SHP77 treated with DMSO at 0.1 percent for 48 hours (cell line): ENCODE results near the gene CDC45.
A peak's percentile ranks its signal among the peaks of the same experiment; 100 is the strongest.
"Not testable (repeated sequence)": the region's sequence is repeated elsewhere in the genome, so short reads cannot be mapped to it uniquely, and the experiment has no call there.

ENCODE experiments used
- DNase-seq: peaks from one replicate; lab custom pipeline; 2025; lab: John Stamatoyannopoulos, UW

CDC45 gene, protein sequence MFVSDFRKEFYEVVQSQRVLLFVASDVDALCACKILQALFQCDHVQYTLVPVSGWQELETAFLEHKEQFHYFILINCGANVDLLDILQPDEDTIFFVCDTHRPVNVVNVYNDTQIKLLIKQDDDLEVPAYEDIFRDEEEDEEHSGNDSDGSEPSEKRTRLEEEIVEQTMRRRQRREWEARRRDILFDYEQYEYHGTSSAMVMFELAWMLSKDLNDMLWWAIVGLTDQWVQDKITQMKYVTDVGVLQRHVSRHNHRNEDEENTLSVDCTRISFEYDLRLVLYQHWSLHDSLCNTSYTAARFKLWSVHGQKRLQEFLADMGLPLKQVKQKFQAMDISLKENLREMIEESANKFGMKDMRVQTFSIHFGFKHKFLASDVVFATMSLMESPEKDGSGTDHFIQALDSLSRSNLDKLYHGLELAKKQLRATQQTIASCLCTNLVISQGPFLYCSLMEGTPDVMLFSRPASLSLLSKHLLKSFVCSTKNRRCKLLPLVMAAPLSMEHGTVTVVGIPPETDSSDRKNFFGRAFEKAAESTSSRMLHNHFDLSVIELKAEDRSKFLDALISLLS

DNA sequence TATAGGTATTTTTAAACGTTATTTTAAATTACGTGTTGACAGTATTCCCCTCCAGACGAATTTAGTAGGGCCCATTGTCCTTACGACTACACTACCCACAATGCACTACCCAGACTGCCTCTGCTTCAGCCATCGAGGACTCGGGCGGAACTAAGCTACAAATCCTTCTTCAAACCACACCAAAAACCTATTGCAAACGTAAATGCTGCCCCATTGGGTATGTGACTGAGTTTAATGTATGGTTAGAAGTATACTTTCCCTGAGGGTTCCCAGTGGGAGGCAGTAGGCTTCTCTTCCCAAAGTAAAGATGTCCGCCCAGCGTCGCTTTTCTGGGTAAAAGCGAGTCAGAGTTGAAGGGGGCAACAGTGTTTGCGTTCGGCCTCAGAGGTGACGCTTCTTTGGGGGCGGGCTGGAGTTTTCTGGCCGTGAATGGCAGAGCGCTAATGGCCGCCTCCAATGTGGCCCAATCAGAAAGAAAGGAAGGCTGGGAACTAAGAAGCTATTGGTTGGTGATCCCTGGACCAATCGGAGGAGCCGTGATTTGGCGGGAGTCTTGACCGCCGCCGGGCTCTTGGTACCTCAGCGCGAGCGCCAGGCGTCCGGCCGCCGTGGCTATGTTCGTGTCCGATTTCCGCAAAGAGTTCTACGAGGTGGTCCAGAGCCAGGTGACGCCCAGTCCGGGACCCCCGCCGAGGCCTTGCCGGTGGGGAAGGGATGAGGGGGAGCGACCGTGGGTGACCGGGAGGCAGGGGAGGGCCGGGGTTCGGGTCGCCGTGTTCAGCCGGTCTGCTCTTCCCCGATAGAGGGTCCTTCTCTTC lies at the start of gene CDC45:
TSS of gene CDC45 (plus strand) at position 566 of the 818 bp plus-strand sequence. CDS start at position 615, 49 bp downstream.
- DNase-seq = peak; percentile 98

DNA sequence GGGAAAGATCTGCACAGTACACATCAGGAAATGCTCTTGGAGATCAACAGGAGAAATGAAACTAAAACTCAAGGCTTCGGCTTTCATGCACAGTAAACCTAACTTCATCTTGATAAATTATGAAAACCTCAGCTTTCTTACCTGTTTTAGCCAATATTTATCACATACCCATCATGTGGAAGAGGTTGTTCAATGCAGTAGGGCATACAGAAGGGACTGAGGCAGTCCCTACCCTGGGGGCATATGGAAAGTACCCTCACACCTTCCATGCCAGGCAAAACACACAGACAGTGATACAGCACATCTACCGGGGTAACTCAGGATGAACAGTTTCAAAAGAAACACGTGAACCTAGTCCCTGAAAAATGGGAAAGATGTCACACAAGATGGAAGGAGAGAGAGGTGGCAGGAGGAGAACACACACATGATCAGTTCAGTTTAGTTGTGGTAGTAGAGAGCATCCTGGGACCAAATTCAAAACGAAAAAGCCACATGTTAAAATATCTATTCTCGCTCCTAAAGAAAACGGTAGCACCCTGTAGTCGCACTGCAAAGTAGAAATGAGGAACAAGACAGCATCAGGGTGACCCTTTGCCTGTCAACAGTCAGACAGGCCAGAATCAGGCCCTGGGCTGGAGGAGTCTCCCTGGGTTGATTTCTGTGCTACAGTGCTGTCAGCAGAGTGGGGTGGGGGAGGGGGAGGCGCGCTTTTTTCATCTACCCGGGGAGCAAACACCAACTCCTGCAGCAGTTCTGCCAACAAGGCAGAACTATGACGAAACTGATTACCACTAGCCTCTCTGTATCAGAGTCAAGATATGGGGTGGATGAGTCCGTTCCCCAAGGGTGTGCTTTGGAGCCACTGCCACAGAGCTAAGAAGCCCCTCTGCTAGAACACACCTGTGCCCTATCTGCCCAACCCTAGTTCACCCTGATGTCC lies 49.5 kb upstream of the CDC45 start:
- no peak for DNase-seq

DNA sequence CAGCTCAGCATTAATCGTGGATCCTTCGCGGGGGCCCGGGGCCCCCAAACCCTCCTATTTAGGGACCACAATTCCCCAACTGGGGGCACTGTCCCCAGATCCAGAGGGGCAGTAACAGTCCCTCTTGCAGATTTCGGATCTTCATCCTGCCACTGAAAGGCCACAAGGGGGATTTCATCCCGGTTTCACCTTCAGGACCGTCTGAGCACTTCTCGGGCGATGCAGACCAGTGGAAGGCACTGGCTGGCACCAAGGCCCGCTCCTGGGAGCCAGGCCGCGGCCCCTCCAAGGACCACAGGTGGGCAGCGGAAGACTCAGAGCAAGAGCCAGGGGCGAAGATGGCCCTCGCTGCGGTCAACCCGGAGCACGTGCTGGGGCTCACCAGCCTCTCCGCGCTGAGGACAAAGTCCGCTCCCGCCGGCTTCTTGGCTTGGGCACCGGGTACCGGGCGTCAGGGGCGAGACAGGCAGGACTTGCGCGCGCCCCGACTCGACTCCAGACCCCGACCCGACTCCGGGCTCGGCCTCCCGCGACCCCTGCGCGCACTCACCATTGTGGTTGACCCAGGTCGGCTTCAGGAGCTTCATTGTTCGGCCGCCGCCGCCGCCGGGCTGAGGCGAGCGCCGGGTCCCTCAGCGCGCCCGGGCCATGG lies 48.7 kb upstream of the CDC45 start:
- DNase-seq = no peak

DNA sequence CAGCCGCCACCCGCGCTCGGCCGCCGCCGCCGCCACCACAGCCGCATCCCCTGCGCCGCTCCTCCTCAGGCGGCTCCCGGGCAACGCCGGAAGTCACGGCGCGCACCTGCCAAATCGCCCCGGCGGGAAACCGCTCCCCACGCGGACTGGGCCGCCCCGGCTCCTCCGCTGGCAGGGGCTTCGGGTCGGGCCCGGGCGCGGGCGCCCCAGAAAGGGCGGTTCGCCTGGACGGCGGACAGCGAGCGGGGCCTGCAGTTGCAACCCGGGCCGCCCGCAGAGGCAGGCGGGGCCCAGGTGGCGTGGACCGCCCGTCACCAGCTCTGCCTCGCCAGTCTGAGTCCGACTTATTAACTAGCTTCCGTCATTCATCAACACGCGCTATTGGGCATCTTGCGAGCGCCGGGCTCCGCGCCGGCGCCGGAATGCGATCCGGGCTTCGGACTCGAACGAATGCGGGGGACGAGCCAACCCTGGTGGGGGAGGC lies 48.0 kb upstream of the CDC45 start, which contains the start of gene HIRA:
TSS of gene HIRA (minus strand) at position 85 of the 484 bp plus-strand sequence. CDS start 257 bp downstream, outside the sequence.
- DNase-seq = peak; percentile 13

DNA sequence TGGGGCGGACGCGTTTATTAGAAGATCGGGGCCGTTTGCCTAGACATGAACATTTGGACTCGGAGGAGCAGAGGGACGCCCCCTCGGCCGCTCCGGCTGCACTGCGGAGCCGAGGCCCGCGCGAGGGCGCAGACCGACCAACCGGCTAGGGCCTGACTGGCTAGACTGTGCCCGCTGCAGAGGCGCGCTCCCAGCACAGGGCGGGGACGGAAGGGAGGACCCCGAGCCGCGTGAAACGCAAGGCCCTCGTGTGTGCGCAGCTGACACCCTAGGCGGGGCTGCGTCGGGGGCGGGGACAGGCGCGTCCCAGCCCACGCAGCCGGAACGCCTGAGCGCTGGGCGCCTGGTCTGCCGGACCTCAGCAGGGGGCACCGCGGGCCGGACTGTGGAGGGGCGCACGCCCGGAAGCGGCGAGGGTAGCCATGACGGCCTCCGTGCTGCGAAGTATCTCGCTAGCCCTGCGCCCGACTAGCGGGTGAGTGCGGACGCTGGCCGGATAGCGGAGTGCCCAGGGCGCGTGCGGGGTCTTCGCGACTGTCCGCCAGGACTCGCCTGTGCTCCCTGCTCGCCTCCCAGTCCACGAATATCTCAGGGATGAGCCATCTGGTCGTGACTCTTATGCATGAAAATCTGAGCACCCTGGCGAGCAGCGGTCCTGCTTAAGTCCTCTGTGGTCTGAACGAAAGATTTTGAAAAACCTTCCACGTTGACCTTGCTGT lies 47.4 kb upstream of the CDC45 start, which contains the start of gene MRPL40:
TSS of gene MRPL40 (plus strand) at position 413 of the 719 bp plus-strand sequence. CDS start at position 423, 10 bp downstream.
- peak; percentile 82 for DNase-seq

DNA sequence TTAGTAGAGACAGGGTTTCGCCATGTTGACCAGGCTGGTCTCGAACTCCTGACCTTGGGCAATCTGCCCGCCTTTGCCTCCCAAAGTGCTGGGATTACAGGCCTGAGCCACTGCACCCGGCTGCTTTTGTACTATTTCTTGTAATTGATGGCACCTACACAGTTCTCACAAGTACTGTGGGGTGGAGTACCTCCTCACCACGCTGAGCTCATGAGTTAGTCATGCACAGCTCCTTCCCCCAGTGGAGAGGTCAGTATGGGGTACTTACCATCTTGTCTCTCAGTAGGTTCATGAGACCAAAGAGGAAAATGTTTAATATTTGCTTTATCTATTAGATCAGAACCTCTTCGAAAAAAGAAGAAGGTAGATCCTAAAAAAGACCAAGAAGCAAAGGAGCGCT lies 45.3 kb upstream of the CDC45 start:
- no peak for DNase-seq

DNA sequence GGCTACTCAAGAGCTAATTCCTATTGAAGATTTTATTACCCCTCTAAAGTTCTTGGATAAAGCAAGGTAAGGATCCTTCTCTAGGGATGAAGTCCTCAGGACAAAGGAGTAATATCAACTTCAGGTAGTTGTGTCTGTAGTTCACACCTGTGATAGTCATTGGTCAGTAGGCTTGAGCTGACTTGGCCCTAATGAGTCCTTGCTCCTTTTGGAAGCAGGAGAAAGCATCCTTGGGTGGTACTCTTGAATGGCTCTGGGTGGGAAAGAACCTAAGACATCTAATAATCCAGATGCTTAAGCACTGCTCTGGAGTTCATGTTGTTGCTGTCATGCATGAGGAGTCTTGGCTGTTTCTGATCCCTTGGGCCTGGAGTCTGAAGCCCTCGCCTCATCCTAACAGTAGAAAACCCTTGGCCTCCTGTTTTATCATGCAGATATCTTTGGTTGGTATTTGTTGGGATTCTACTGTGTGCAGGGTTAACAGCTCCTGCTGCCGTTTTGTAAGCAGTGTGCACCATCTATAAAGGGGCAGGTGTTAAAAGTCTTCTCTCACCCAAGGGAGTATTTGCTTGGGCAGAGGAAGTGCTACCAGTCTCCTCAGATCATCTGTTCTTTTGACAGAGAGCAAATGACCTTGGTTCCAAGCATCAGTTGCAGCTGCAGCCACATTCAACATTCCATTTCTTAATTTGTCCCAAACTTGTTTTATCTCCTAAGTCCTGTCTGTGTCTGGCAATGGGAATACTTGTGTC lies 44.7 kb upstream of the CDC45 start:
- no peak for DNase-seq

DNA sequence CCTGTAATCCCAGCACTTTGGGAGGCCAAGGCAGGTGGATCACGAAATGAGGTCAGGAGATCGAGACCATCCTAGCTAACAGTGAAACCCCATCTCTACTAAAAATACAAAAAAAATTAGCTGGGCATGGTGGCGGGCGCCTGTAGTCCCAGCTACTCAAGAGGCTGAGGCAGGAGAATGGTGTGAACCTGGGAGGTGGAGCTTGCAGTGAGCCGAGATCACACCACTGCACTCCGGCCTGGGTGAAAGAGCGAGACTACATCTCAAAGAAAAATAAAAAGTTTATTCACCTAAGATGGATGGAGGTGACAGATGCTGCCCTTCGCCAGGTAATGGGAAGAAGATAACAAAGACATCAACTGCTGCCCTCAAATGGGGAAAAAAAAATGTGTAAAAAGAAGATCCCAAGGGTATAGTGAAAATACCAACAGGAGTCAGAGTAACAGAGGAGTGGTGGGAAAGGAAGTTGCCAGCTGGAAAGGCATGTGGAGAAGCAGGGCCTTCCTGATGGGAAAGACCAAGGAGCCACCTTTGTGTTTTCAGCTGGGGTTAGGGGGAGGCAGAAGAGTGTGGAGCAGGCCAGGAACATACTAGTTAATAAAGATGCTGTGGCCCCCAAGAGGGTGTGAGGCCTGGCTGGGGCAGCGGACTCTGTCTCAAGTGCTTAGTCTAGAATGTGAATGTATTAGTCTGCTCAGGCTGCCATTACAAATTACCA lies 43.1 kb upstream of the CDC45 start:
- not testable (repeated sequence) for DNase-seq

DNA sequence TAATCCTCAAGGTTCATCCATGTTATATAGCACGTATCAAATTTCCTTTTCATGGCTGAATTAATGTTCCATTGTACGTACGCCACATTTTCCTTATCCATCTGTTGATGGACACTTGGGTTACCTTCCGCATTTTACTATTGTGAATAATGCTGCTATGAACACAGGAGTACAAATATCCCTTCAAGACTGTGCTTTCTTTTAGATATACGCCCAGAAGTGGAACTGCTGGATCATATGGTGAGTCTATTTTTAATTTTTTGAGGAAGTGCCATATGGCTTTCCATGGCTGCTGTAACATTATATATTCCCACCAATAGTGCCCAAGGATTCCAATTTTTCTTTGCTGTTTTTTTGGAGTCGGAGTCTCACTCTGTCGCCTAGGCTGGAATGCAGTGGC lies 41.4 kb upstream of the CDC45 start:
- no peak for DNase-seq

DNA sequence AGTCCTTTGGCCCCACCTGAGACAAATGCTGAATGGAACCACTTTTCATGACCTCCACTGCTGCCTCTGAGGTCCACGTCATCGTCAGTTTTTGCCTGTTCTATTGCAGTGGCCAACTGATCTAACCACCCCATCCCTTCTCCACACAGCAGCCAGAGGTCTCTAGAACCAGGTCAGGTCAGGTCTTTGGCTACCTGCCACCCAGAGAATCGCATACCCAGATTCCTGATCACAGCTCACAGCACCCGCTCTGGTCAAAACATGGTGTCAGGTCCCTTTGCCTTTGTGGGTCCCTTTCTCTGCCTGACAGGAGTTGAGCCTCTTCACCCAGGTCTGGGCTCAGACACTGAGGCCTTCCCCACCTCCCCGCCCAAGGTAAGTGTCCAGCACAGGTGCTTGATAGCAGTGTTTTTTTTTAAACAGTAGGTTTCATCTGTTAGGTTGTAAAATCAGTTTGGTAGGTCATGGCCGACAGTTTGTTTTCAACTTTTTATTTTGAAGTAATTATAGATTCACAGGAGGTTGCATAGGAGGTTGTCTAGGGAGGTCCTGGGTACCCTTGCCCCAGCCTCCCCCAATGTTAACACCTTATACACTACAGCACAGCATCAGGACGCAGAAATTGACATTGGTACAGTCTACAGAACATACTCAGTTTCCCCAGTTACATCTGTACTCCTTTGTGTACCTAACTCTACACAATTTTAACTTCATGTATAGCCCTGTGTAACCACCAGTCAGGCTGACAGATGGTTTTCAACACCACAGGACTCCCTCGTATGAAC lies 39.1 kb upstream of the CDC45 start:
- DNase-seq = no peak

DNA sequence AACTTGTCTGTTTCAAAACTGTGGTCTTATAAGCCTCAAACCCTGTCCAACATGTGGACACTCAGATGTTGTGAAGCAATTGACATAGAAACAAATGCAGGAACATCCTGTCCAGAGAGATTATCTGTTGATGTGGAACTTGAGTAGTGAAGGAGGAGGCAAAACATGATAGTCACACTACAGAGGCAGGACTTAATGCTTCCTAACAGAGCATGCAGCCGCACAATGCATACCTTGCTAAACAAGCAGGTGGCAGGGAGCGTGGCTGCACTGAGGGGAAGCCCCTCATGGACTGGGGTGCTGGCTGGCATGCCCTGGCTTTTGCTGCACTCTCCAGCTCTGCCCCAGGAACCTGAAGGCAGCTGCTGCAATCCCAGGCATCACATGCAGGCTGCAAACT lies 37.6 kb upstream of the CDC45 start:
- DNase-seq = no peak

DNA sequence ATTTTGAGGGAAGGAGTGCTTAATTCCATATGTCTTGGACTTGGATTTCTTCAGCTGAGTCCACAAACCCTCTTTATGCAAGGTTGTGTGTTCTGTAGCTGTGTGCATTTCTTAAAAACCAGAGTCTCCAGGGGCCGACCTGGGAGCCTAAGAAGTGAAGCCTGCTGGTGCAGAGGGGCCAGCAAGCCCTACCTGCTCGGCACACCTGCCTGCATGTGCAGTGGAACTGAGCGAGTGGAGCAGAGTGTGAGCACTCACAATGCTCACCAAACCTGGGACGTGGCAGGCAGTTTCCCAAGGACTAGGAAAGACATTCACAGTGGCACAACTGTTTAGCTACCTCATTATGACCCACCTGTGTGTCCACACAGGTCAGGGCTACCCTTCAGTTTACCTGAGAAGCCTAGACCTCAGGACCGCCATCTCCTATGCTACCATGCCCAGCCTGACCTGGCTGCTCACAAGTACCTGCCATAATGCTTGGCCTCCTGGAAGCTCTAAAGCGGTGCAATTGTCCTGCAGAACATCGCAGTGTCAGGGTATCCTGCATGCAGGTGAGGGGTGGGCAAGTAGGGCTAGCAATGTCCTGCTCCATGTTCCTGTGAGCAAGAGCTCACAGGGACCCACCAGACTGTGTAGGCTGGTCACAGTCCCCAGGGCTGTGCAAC lies 36.0 kb upstream of the CDC45 start:
- DNase-seq = no peak

DNA sequence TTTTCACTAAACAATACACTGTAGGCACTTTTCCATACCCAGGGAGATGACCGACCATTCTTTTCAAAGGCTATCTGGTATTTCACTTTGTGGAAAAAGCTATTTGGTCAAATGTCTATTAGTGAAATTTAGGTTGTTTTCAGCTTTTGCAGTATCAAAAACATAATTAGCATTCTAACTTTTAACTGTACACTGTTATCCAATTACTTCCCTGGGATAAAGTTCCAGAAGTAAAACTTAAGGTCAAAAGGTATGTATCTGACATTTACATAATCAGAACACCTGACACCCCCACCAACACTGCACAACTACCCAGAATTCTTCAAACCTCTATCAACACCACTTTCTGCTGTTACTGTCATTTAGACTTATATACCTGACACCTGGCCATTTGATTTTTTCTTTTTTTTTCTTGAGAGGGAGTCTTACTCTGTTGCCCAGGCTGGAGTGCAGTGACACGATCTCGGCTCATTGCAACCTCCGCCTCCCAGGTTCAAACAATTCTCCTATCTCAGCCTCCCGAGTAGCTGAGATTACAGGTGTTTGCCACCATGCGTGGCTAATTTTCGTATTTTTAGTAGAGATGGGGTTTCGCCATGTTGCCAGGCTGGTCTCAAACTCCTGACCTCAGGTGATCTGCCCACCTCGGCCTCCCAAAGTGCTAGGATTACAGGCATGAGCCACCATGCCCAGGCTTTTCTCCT lies 34.3 kb upstream of the CDC45 start:
- not testable (repeated sequence) for DNase-seq

DNA sequence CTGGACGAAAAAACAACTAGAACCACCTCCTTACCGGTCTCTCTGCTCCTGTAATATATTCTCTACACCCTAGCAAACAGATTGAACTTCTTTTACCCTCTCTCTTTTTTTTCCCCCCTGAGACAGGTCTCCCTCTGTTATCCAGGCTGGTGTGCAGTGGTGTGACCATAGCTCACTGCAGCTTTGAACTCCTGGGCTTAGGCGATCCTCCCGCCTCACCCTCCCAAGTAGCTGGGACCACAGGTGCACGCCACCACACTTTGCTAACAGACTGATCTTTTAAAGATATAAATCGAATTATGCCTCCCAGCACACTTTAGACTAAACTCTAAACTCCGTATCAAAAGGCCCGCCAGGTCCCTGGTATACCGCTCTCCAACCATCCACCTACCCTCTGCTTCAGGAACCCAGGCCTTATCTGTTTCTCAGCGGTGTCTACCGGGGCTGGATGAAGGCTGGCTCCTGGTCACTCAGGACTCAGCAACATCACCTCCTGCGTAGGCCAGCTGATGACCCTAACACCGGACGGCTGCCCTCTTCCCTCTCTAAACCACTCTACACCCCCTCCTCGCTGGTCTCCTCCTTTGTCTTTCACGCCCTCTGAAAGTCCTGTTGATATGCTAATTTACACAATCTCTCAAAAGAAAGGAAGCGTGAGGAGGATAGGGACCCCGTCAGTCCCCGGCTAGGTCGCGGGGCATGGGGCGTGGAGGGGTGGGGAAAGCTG lies 33.0 kb upstream of the CDC45 start:
- no peak for DNase-seq

DNA sequence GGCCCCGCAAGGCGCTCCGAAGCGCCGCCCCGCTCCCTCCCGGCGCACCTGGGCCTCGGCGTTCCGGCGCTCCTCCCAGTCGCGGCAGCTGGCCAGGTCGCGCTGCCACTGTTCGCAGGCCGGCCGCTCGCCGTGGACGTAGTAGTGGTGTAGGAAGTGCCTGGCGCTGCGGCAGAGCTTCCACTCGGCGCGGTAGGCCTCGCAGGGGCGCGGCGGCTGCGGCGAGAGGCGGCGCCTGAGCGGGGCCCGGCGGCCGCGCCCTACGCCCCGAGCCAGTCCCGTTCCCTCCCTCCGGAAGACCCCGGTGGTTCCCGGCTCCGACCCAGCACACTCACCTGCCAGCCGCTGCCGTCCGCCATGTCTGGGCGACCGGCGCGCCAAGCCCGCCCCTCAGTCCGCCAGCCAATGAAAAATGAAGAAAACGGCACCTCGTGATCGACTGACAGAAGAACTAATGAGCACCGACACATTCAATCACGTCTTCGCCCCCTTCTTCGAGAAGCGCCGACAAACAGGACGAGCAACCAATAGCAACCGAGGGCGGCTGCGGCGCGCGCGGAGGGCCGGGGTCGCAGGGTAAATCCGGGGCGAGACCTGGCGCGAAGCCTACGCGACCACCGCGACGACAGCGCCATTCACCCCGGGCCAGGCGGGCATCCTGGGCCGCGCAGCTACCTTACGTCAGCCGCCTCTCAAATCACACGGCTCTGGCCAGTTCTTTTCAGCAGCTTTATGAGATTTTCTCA lies 32.2 kb upstream of the CDC45 start, which contains the start of gene C22orf39:
TSS of gene C22orf39 (minus strand) at position 382 of the 746 bp plus-strand sequence. CDS start at position 359, 23 bp downstream.
- DNase-seq = peak; percentile 91
